ENCODE results near the gene LIN7A.
A peak's percentile ranks its signal among the peaks of the same experiment; 100 is the strongest.

LIN7A gene

GRCh38 chr12:80778005-80778541 lies 159.7 kb downstream of the LIN7A start:
- no peak overlapping the region for H3K4me3 ChIP-seq (replicated peaks in 1 of 2; ENCODE audit: low read depth in 2 of 2, low read length in 2 of 2)
- DNase-seq (ENCODE audit: low read depth in 2 of 2), result peak; percentile 96 to 97
- TF ChIP-seq CTCF (IDR thresholded peaks at IDR 0.05; ENCODE audit: low read depth, low read length), result no peak

DNA sequence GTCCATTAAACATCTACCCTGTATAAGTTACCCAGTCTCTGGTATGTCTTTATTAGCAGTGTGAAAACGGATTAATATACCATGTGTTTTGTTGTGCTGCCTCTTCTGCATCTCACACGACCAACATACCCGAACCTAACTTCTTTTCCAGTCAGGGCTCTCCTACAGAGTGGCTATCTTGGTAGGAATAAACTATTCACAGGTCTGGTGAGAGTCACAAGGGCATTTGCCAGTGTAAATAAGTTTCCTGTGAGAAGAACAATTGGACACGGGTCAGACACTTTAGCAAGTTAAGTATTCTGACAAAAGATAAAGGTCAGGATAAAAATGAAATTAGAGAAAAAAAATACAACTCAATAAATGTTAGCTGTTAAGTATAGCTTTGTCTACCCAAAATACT lies 160.1 kb downstream of the LIN7A start:
- TF ChIP-seq CTCF (IDR thresholded peaks at IDR 0.05; ENCODE audit: low read depth, low read length), result no peak
- DNase-seq (ENCODE audit: low read depth in 2 of 2), result peak in 1 of 2 donors; percentile 34
- no peak overlapping the region for H3K4me3 ChIP-seq (replicated peaks in 1 of 2; ENCODE audit: low read depth in 2 of 2, low read length in 2 of 2)

GRCh38 chr12:80776706-80777105 lies 161.0 kb downstream of the LIN7A start:
- TF ChIP-seq CTCF (IDR thresholded peaks at IDR 0.05; ENCODE audit: low read depth, low read length), result no peak
- no peak for DNase-seq (ENCODE audit: low read depth in 2 of 2)
- no peak overlapping the region for H3K4me3 ChIP-seq (replicated peaks in 1 of 2; ENCODE audit: low read depth in 2 of 2, low read length in 2 of 2)

DNA sequence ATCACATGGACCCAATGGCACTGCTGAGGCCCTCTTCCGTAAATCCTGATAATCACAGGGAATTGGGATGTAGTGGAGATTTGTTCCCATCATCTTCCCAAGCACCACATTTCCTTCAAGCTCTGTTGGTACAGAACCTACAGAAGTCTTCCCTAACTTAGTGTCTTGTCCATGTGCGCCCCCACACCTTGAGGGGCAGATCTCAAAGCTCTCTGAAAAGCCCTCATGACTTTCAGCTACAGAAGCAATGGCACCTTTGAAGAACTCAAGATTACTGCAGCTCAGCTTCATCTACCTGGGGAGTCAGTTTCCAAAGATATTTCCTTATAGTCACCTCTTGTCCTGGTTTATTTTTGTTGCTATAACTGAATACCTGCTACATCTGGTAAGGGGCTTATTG lies 166.8 kb downstream of the LIN7A start:
- no peak for DNase-seq (ENCODE audit: low read depth in 2 of 2)
- TF ChIP-seq CTCF (IDR thresholded peaks at IDR 0.05; ENCODE audit: low read depth, low read length), result no peak
- no peak overlapping the region for H3K4me3 ChIP-seq (replicated peaks in 1 of 2; ENCODE audit: low read depth in 2 of 2, low read length in 2 of 2)

GRCh38 chr12:80769553-80770140 lies 168.1 kb downstream of the LIN7A start:
- no peak for TF ChIP-seq CTCF (IDR thresholded peaks at IDR 0.05; ENCODE audit: low read depth, low read length)
- no peak for DNase-seq (ENCODE audit: low read depth in 2 of 2)
- no peak overlapping the region for H3K4me3 ChIP-seq (replicated peaks in 1 of 2; ENCODE audit: low read depth in 2 of 2, low read length in 2 of 2)

- no peak for TF ChIP-seq CTCF (IDR thresholded peaks at IDR 0.05; ENCODE audit: low read depth, low read length)
- H3K4me3 ChIP-seq (replicated peaks in 1 of 2; ENCODE audit: low read depth in 2 of 2, low read length in 2 of 2), result no peak overlapping the region
- no peak for DNase-seq (ENCODE audit: low read depth in 2 of 2)
Measured at GRCh38 chr12:80766897-80767296, 170.8 kb downstream of the LIN7A start.

GRCh38 chr12:80766210-80766609 lies 171.5 kb downstream of the LIN7A start:
- no peak for DNase-seq (ENCODE audit: low read depth in 2 of 2)
- TF ChIP-seq CTCF (IDR thresholded peaks at IDR 0.05; ENCODE audit: low read depth, low read length), result no peak
- H3K4me3 ChIP-seq (replicated peaks in 1 of 2; ENCODE audit: low read depth in 2 of 2, low read length in 2 of 2), result no peak overlapping the region

All from cardiac fibroblast (primary cell).